ENCODE results near the gene MDP1. TPM values are rescaled to one million over a fixed set of nuclear protein-coding genes. Genes with fewer than 3 reads are reported as not detected.

Gene MDP1
- total RNA-seq, 1 donor from 2014 or later = 16.6 TPM

DNA sequence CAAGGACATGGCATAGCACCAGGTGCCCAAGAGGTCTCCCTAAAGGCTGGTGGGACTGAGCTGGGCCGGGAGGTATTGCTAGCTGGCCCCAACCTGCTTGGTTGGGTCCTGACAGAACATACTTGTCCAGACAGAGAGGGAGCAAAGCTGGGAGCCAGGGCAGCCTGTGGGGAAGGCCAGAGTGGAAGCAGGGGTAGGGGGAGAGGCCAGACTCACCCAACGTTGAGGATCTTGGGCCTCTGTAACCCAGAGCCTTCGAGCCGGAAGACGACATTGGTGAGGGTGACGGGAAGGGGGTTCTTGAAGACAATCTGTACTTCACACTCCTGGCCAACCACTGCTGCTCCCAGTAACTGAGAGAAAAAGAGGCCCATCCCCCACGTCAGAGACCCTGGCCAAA, 38.1 kb upstream of the MDP1 start:
- intact Hi-C loops (cut with micrococcal nuclease) = no loop called here
- H3K27ac ChIP-seq (replicated peaks) = no peak overlapping the region
- no peaks in the 10 kb centered on the region for H3K27me3 ChIP-seq (ENCODE audit: low read depth)
- TF ChIP-seq CTCF (IDR thresholded peaks at IDR 0.05; ENCODE audit: borderline replicate concordance) = no peak
- peaks cover 3% of the 10 kb centered on the region for H3K36me3 ChIP-seq
- peak; percentile 2 for DNase-seq
- no peaks in the 10 kb centered on the region for H3K4me1 ChIP-seq
- H3K9me3 ChIP-seq (replicated peaks) = no peaks in the 10 kb centered on the region
- no peak overlapping the region for H3K4me3 ChIP-seq

DNA sequence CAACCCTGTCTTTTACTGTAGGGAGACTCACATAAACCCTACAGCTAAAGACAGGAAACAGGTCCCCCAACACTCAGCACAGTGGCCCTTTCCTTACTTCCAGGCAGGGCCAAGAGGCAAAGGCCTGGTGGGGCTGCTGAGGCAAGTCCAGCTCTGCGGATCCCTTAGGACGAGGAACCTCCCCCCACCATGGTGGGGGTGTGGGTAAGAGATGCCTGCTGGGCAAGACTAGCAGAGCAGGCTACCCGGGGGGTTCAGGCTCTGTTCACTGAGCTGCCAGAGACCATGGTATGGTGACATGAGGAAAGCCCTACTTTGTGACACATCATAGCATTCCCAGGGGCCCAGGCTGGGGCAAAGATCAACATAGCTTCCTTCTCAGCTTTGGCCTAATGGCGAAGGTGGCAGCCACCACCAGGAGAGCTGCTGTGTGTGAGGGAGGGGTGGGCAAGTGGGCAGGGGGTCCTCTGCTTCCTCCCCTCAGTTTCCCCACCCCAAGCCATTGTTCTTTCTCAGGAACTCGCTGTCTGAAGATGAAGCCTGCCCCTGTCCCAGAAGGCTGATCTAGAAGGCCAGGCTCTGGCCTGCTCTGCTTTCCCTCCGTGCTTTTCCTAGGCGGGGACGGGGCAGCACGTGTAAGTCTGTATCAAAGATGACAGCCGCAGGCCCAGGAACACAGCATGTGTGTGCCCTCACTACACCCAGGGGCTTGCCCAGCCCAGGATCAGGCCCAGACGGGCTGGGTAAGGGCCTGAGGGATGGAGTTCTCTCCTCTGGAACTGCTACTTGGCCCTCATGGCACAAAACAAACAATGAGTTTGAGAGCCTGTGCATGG, 36.6 kb upstream of the MDP1 start:
- Histone ChIP-seq H3K36me3 (peaks cover 3% of the 10 kb centered on the region), H3K9me3 (replicated peaks) (no peaks in the 10 kb centered on the region)
- no peak for DNase-seq

GRCh38 chr14:24251880-24252288, 36.0 kb upstream of the MDP1 start:
- Histone ChIP-seq H3K27ac (replicated peaks) (no peak overlapping the region), H3K4me3 (no peak overlapping the region), H3K4me1 (no peaks in the 10 kb centered on the region), H3K27me3 (ENCODE audit: low read depth) (no peaks in the 10 kb centered on the region), H3K36me3 (peaks cover 3% of the 10 kb centered on the region), H3K9me3 (replicated peaks) (no peaks in the 10 kb centered on the region)
- intact Hi-C loops (cut with micrococcal nuclease) = no loop called here
- no peak for TF ChIP-seq CTCF (IDR thresholded peaks at IDR 0.05; ENCODE audit: borderline replicate concordance)
- no peak for DNase-seq

More for the DNA sequence above, 36.6 kb upstream of the MDP1 start:
- Histone ChIP-seq H3K4me1 (no peaks in the 10 kb centered on the region), H3K4me3 (no peak overlapping the region), H3K27ac (replicated peaks) (no peak overlapping the region), H3K27me3 (ENCODE audit: low read depth) (no peaks in the 10 kb centered on the region)
- intact Hi-C loops (cut with micrococcal nuclease) = no loop called here
- TF ChIP-seq CTCF (IDR thresholded peaks at IDR 0.05; ENCODE audit: borderline replicate concordance) = no peak

- Histone ChIP-seq H3K27ac (replicated peaks) (no peak overlapping the region), H3K4me1 (no peaks in the 10 kb centered on the region), H3K4me3 (no peak overlapping the region), H3K9me3 (replicated peaks) (no peaks in the 10 kb centered on the region), H3K36me3 (peaks cover 3% of the 10 kb centered on the region), H3K27me3 (ENCODE audit: low read depth) (no peaks in the 10 kb centered on the region)
- no peak for TF ChIP-seq CTCF (IDR thresholded peaks at IDR 0.05; ENCODE audit: borderline replicate concordance)
- no peak for DNase-seq
- intact Hi-C loops (cut with micrococcal nuclease) = no loop called here
Measured at GRCh38 chr14:24250354-24250753, 34.5 kb upstream of the MDP1 start.

- no peaks in the 10 kb centered on the region for H3K4me1 ChIP-seq
- no peak for DNase-seq
- no peaks in the 10 kb centered on the region for H3K9me3 ChIP-seq (replicated peaks)
- intact Hi-C loops (cut with micrococcal nuclease) = no loop called here
- TF ChIP-seq CTCF (IDR thresholded peaks at IDR 0.05; ENCODE audit: borderline replicate concordance) = no peak
- no peak overlapping the region for H3K4me3 ChIP-seq
- no peaks in the 10 kb centered on the region for H3K27me3 ChIP-seq (ENCODE audit: low read depth)
- peaks cover 3% of the 10 kb centered on the region for H3K36me3 ChIP-seq
- H3K27ac ChIP-seq (replicated peaks) = no peak overlapping the region
Measured at GRCh38 chr14:24249230-24250021, 33.6 kb upstream of the MDP1 start.
